ENCODE measurements around the gene CACNB1.

- TF ChIP-seq CTCF (IDR thresholded peaks at IDR 0.05) = no peak
- no peak for TF ChIP-seq POLR2AphosphoS5 (IDR thresholded peaks at IDR 0.05)
- TF ChIP-seq POLR2A (IDR thresholded peaks at IDR 0.05) = no peak
Measured at GRCh38 chr17:39147221-39148185, 50.0 kb downstream of the CACNB1 start.
